ENCODE results near the gene COL8A1. TPM values are rescaled to one million over a fixed set of nuclear protein-coding genes. Genes with fewer than 3 reads are reported as not detected.

The COL8A1 gene
- polyA plus RNA-seq, 3 donors: not detected

DNA sequence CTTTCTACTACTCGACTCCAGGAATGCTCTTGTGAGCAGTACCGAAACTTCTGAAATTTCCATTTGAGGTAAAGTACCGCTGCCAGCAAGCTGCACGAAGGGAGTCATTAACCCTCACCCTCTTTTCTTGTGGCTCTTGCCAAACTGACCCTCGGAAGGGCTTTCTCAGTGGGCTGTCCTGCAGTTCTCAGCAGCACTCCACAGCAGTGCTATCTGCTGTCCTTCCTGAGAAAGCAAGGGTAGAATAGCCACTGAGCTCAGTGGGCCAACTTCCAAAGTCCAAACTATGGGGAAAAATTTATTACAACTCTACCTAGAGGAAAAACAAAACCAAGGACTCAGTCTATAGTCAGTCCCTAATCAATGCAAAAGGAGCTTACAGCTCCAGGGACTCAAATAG, 38.5 kb upstream of the COL8A1 start:
- intact Hi-C loops (cut with micrococcal nuclease): no loop called here
- no peak for DNase-seq
- H2AFZ ChIP-seq (ENCODE audit: insufficient read depth, low read depth, low read length, poor library complexity, severe bottlenecking): no peak overlapping the region
- 86% methylated on average over 5 of the region's 5 CpGs for WGBS (ENCODE audit: insufficient coverage)
- no peak overlapping the region for H3K27ac ChIP-seq (ENCODE audit: low read depth in 1 of 2, low read length in 2 of 2)
- no peaks in the 10 kb centered on the region for H4K20me1 ChIP-seq (ENCODE audit: insufficient read depth, low read length)
- Mint-ChIP-seq H3K27ac (no peak overlapping the region), H3K4me1 (no peaks in the 10 kb centered on the region), H3K9me3 (peaks cover 0 to 3% (median 2%) of the 10 kb centered on the region in 7 donors), H3K36me3 (no peaks in the 10 kb centered on the region), H3K4me3 (no peak overlapping the region), H3K27me3 (ENCODE audit: low read depth in 3 of 3) (peaks cover 0 to 2% (median 0%) of the 10 kb centered on the region in 3 donors)
- no peaks in the 10 kb centered on the region for H3K4me1 ChIP-seq (ENCODE audit: control insufficient read depth in 1 of 2, insufficient read depth in 2 of 2, low read length in 2 of 2)
- no peak overlapping the region for H3K4me2 ChIP-seq (replicated peaks; ENCODE audit: extremely low read depth, low read length, poor library complexity, severe bottlenecking)
- TF ChIP-seq, protein P1, sequence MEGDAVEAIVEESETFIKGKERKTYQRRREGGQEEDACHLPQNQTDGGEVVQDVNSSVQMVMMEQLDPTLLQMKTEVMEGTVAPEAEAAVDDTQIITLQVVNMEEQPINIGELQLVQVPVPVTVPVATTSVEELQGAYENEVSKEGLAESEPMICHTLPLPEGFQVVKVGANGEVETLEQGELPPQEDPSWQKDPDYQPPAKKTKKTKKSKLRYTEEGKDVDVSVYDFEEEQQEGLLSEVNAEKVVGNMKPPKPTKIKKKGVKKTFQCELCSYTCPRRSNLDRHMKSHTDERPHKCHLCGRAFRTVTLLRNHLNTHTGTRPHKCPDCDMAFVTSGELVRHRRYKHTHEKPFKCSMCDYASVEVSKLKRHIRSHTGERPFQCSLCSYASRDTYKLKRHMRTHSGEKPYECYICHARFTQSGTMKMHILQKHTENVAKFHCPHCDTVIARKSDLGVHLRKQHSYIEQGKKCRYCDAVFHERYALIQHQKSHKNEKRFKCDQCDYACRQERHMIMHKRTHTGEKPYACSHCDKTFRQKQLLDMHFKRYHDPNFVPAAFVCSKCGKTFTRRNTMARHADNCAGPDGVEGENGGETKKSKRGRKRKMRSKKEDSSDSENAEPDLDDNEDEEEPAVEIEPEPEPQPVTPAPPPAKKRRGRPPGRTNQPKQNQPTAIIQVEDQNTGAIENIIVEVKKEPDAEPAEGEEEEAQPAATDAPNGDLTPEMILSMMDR (IDR thresholded peaks at IDR 0.05): no peak
- no peaks in the 10 kb centered on the region for H3K36me3 ChIP-seq (replicated peaks in 1 of 2; ENCODE audit: control insufficient read depth in 1 of 2, insufficient read depth in 2 of 2, low read length in 2 of 2)
- H3K27me3 ChIP-seq (ENCODE audit: control insufficient read depth in 2 of 2, insufficient read depth in 2 of 2, low read length in 2 of 2): no peaks in the 10 kb centered on the region
- H3K9me3 ChIP-seq (replicated peaks in 1 of 2; ENCODE audit: control insufficient read depth in 1 of 2, insufficient read depth in 1 of 2, low read length in 2 of 2): no peaks in the 10 kb centered on the region
- no peaks in the 10 kb centered on the region for H3K79me2 ChIP-seq (ENCODE audit: insufficient read depth, low read length)
- no peak overlapping the region for H3K9ac ChIP-seq (ENCODE audit: insufficient read depth, low read length, poor library complexity, severe bottlenecking)
- no peak overlapping the region for H3K4me3 ChIP-seq (replicated peaks in 1 of 3; ENCODE audit: low read depth in 2 of 3, low read length in 3 of 3)

DNA sequence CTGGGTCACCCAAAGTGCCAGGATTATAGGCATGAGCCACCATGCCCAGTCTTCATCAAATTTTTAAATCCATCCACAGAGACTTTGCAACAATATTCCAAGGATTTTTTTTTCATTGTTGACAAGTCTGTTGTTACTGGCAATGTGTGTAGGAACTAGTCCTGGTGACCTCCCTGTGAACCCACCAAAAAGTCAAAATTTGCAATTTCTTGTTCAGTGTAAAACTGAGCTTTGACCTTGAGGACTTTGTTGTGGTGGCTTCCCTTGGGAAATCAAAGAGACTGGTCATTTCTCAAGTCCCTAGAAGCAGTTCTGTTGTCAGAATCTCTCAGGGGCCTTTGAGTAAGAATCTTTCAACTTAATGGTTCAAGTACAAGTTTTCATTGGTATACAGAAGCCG, 36.9 kb upstream of the COL8A1 start:
- Histone ChIP-seq H3K9me3 (replicated peaks in 1 of 2; ENCODE audit: control insufficient read depth in 1 of 2, insufficient read depth in 1 of 2, low read length in 2 of 2) (no peaks in the 10 kb centered on the region), H3K27me3 (ENCODE audit: control insufficient read depth in 2 of 2, insufficient read depth in 2 of 2, low read length in 2 of 2) (no peaks in the 10 kb centered on the region), H2AFZ (ENCODE audit: insufficient read depth, low read depth, low read length, poor library complexity, severe bottlenecking) (no peak overlapping the region), H3K36me3 (replicated peaks in 1 of 2; ENCODE audit: control insufficient read depth in 1 of 2, insufficient read depth in 2 of 2, low read length in 2 of 2) (no peaks in the 10 kb centered on the region), H3K4me1 (ENCODE audit: control insufficient read depth in 1 of 2, insufficient read depth in 2 of 2, low read length in 2 of 2) (no peaks in the 10 kb centered on the region), H3K27ac (ENCODE audit: low read depth in 1 of 2, low read length in 2 of 2) (no peak overlapping the region), H4K20me1 (ENCODE audit: insufficient read depth, low read length) (no peaks in the 10 kb centered on the region), H3K9ac (ENCODE audit: insufficient read depth, low read length, poor library complexity, severe bottlenecking) (no peak overlapping the region), H3K4me3 (replicated peaks in 1 of 3; ENCODE audit: low read depth in 2 of 3, low read length in 3 of 3) (no peak overlapping the region), H3K79me2 (ENCODE audit: insufficient read depth, low read length) (no peaks in the 10 kb centered on the region), H3K4me2 (replicated peaks; ENCODE audit: extremely low read depth, low read length, poor library complexity, severe bottlenecking) (no peak overlapping the region)
- TF ChIP-seq, protein P1 (IDR thresholded peaks at IDR 0.05): no peak
- Mint-ChIP-seq H3K4me1 (no peaks in the 10 kb centered on the region), H3K9me3 (peaks cover 0 to 4% (median 2%) of the 10 kb centered on the region in 7 donors), H3K27me3 (ENCODE audit: low read depth in 3 of 3) (no peaks in the 10 kb centered on the region), H3K4me3 (no peak overlapping the region), H3K36me3 (no peaks in the 10 kb centered on the region), H3K27ac (no peak overlapping the region)
- no CpG with 5 or more reads among the region's 1 CpG for WGBS (ENCODE audit: insufficient coverage)
- no peak for DNase-seq
- intact Hi-C loops (cut with micrococcal nuclease): no loop called here
